PC-3 (cell line): ENCODE measurements around the gene WHAMM. TPM values are rescaled to one million over a fixed set of nuclear protein-coding genes. Genes with fewer than 3 reads are reported as not detected.

Experiments
- ATAC-seq: fragments of 200-7000 bp; cut with Tn5 transposase; 2 replicates; pipeline ENCODE4 v1.9.1; 2020; ENCODE audit warnings: mild to moderate bottlenecking, moderate library complexity
- BruUV-seq: library from RNA; stranded (reverse); fragments of 400-500 nt; replicated peaks from 2 replicates; lab custom pipeline; 2021; lab: Mats Ljungman, UMichigan
- CTCF ChIA-PET: fragments of 300-600 bp; sonication (Branson Sonifier 250); formaldehyde crosslinking; loops from one replicate; lab custom pipeline; 2022; ENCODE audit warnings: antibody characterized with exemption; lab: Charles Lee
- POLR2A ChIA-PET: fragments of 300-600 bp; sonication (Branson Sonifier 250); formaldehyde crosslinking; loops from one replicate; lab custom pipeline; 2022; ENCODE audit warnings: antibody characterized with exemption; ENCODE audit not compliant: unreplicated experiment; lab: Charles Lee
- DNase-seq: peaks from one replicate; pipeline ENCODE4 v3.0.0-alpha.2; 2015
- H2AFZ ChIP-seq: fragments of 300-600 bp; sonication (generic); 2 replicates; pipeline ENCODE4 v1.6.0; 2016; ENCODE audit warnings: antibody characterized with exemption, low read length
- H3F3A ChIP-seq: fragments of 300-600 bp; sonication (generic); one replicate; pipeline ENCODE4 v1.6.0; 2017; ENCODE audit warnings: antibody characterized with exemption, low read length, control low read depth, mild to moderate bottlenecking; ENCODE audit not compliant: unreplicated experiment
- H3K27ac ChIP-seq: fragments of 300-600 bp; sonication (generic); 2 replicates; pipeline ENCODE4 v1.5.1; 2016; ENCODE audit warnings: mild to moderate bottlenecking, low read length
- H3K27me3 ChIP-seq: fragments of 300-600 bp; sonication (generic); 2 replicates; pipeline ENCODE4 v1.6.1; 2016; ENCODE audit warnings: low read length, mixed read lengths
- H3K36me3 ChIP-seq: fragments of 300-600 bp; sonication (generic); 2 replicates; pipeline ENCODE4 v1.6.1; 2016; ENCODE audit warnings: low read depth, mixed run types, low read length, mixed read lengths
- H3K4me1 ChIP-seq: fragments of 300-600 bp; sonication (generic); 2 replicates; pipeline ENCODE4 v1.5.1; 2016; ENCODE audit warnings: low read length; ENCODE audit not compliant: insufficient read depth
- H3K4me2 ChIP-seq: fragments of 300-600 bp; sonication (generic); 2 replicates; pipeline ENCODE4 v1.6.0; 2016; ENCODE audit warnings: low read length
- H3K4me3 ChIP-seq: fragments of 300-600 bp; sonication (generic); 2 replicates; pipeline ENCODE4 v1.5.1; 2016; ENCODE audit warnings: mild to moderate bottlenecking, low read length, mixed read lengths
- H3K79me2 ChIP-seq: fragments of 300-600 bp; sonication (generic); 2 replicates; pipeline ENCODE4 v1.6.1; 2017; ENCODE audit warnings: low read length, mixed read lengths
- H3K9ac ChIP-seq: fragments of 300-600 bp; sonication (generic); 2 replicates; pipeline ENCODE4 v1.6.0; 2016; ENCODE audit warnings: mild to moderate bottlenecking, low read length
- H3K9me2 ChIP-seq: fragments of 300-600 bp; sonication (generic); replicated peaks from 2 replicates; pipeline ENCODE4 v1.6.1; 2016; ENCODE audit warnings: mixed run types, low read length, mixed read lengths
- H3K9me3 ChIP-seq: fragments of 300-600 bp; sonication (generic); 2 replicates; pipeline ENCODE4 v1.6.1; 2016; ENCODE audit warnings: low read length, mixed read lengths
- H4K20me1 ChIP-seq: fragments of 300-600 bp; sonication (generic); 2 replicates; pipeline ENCODE4 v1.6.1; 2016; ENCODE audit warnings: low read length, mixed read lengths
- CTCF ChIP-seq: fragments of 300-600 bp; sonication (generic); conservative IDR thresholded peaks from 2 replicates; pipeline ENCODE4 v1.5.1; 2017; ENCODE audit warnings: antibody characterized with exemption, low read depth, mild to moderate bottlenecking, low read length
- EZH2 ChIP-seq: fragments of 300-600 bp; sonication (generic); IDR thresholded peaks from one replicate; pipeline ENCODE4 v1.6.1; 2017; ENCODE audit warnings: antibody characterized with exemption, mild to moderate bottlenecking, low read length; ENCODE audit not compliant: unreplicated experiment
- EZH2phosphoT487 ChIP-seq: fragments of 300-600 bp; sonication (generic); IDR thresholded peaks from 2 replicates; pipeline ENCODE4 v1.6.1; 2018; ENCODE audit warnings: mild to moderate bottlenecking, antibody characterized with exemption, low read length, borderline replicate concordance
- intact Hi-C: fragments of 100-400 bp; cut with micrococcal nuclease; formaldehyde crosslinking; loops from 2 replicates; pipeline ENCODE4 v1.9.0; 2023
- total RNA-seq: library from RNA; depleted of rRNA; stranded (reverse); fragments of >200 nt; gene quantifications from 2 replicates; pipeline ENCODE4 v1.2.3, GENCODE V29; 2014

WHAMM gene
- total RNA-seq, 1 experiment from 2014 or later = 4.6 TPM

GRCh38 chr15:82808634-82809041 lies 790 bp upstream of the WHAMM start:
- no peaks in the 10 kb centered on the region for H3K36me3 ChIP-seq
- H2AFZ ChIP-seq = peak overlapping the region; percentile 86
- no TSS peak for BruUV-seq
- peak overlapping the region; percentile 90 for H3K4me3 ChIP-seq
- H3K9me2 ChIP-seq = no peaks in the 10 kb centered on the region
- H3K4me1 ChIP-seq = peaks cover 16% of the 10 kb centered on the region
- H3K9ac ChIP-seq = peak overlapping the region; percentile 89; the same call in 1 of the 2 replicates
- intact Hi-C loops = loop anchor here (5.0 kb wide), 1 partner anchor 56 kb away; no protein-coding TSS in a partner anchor
- no peak for DNase-seq
- ChIA-PET CTCF (no interaction called here), POLR2A (interaction anchor here (0.6 kb wide), 2 partner anchors 25 to 137 kb away, joined by 3 to 10 read pairs; no protein-coding TSS in a partner anchor)
- no peaks in the 10 kb centered on the region for H3F3A ChIP-seq
- TF ChIP-seq EZH2 (no peak), CTCF (no peak), EZH2phosphoT487 (no peak)
- H3K4me2 ChIP-seq = peak overlapping the region; percentile 82
- H4K20me1 ChIP-seq = 0 out of 2 replicates have a peak, but pooled peaks cover 5% of the 10 kb centered on the region
- no peaks in the 10 kb centered on the region for H3K27me3 ChIP-seq
- 0 out of 2 replicates have a peak, but pooled peaks have one; percentile 2 for ATAC-seq
- H3K79me2 ChIP-seq = peaks cover 33% of the 10 kb centered on the region
- peak overlapping the region; percentile 40 for H3K27ac ChIP-seq
- H3K9me3 ChIP-seq = no peaks in the 10 kb centered on the region

DNA sequence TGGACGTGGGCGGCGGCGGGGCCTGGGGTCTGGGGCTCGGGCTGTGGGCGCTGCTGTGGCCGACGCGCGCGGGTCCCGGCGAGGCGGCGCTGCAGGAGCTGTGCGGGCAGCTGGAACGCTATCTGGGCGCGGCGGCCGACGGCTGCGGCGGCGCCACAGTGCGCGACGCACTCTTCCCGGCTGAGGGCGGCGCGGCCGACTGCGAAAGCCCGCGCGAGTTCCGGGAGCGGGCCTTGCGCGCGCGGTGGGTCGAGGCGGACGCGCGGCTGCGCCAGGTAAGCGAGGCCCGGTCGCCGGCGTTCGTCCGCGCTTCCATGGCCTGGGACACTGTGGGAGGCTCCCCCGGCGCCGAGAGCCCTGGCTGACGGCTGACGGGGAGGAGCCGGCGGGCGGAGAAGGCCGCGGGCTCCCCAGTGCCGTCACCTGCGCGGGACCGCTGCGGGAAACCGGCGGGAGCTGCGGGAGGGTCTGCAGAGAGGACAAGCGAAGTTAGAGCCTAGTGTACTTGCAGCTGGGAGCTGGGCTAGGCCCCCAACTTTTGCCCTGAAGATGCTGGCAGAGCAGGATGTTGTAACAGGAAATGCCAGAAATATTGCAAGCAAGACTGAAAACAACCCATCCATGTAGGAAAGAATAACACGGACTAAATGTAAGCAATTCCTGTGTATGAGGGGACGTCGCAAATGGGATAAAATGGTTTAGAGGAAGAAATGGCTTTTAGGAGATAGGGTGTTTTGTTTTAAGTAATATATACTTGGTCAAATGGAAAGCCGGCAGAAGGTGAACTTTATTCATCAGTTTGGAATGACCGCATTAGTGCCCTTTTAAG lies 847 bp downstream of the WHAMM start:
- peak overlapping the region; percentile 89 for H3K9ac ChIP-seq
- DNase-seq = peak; percentile 39
- peak overlapping the region; percentile 6 for H3K27ac ChIP-seq
- H3F3A ChIP-seq = no peaks in the 10 kb centered on the region
- peaks cover 2% of the 10 kb centered on the region; the same call in 1 of the 2 replicates for H3K36me3 ChIP-seq
- peak overlapping the region; percentile 82 for H3K4me2 ChIP-seq
- H3K4me1 ChIP-seq = peaks cover 16% of the 10 kb centered on the region
- no peaks in the 10 kb centered on the region for H3K9me2 ChIP-seq
- POLR2A ChIA-PET = interaction anchor here (0.6 kb wide), 1 partner anchor 59 kb away, joined by 3 read pairs; no protein-coding TSS in a partner anchor
- H4K20me1 ChIP-seq = 0 out of 2 replicates have a peak, but pooled peaks cover 5% of the 10 kb centered on the region
- intact Hi-C loops = no loop called here
- ATAC-seq = peak; percentile 33
- no peaks in the 10 kb centered on the region for H3K27me3 ChIP-seq
- TF ChIP-seq EZH2phosphoT487 (no peak), EZH2 (no peak), CTCF (no peak)
- peak overlapping the region; percentile 90 for H3K4me3 ChIP-seq
- peaks cover 35% of the 10 kb centered on the region for H3K79me2 ChIP-seq
- CTCF ChIA-PET = interaction anchor here (0.6 kb wide), 1 partner anchor 175 kb away, joined by 3 read pairs; no protein-coding TSS in a partner anchor
- H3K9me3 ChIP-seq = no peaks in the 10 kb centered on the region
- no TSS peak for BruUV-seq
- H2AFZ ChIP-seq = peak overlapping the region; percentile 54
